ENCODE data around the gene PIP5K1C.

DNA sequence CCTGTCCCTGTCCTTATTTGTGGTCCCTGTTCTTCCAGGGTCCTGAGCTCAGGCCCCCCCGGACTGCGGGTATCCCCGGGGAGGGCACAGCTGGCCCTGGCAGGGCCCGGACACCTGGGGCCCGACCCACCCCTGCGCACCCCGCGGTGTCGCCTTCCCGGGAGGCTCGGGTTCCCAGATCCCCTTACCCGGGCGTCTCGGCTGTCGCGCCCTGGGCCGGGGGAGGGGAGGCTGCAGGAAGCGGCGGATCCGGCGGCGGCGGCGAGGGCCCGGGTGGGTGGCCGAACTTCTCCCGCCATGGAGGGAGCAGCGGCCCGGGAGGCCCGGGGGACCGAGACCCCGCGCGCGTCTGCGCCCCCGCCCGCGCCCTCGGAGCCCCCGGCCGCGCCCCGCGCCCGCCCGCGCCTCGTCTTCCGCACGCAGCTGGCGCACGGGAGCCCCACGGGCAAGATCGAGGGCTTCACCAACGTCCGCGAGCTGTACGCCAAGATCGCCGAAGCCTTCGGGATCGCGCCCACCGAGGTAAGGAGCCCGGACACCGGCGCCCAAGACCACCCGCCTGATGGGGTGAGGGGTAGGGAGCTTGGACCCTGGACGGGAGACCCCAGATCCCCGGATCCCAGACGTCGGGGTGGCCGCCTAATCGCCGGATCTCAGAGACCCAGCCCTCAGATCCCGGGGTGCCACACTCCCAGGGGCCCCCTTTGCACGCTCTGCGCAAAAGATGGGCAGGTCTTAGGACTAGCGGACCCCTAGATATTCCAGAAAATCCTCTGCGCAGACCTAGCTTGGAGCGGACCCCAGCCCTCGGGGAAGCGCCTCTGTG lies 114.8 kb downstream of the PIP5K1C start, which contains the start of gene GIPC3:
- no peak for TF ChIP-seq POLR2AphosphoS5 (IDR thresholded peaks at IDR 0.05; ENCODE audit: low read depth, low read length)
- no peak for TF ChIP-seq TAF1 (IDR thresholded peaks at IDR 0.05; ENCODE audit: borderline replicate concordance, insufficient read depth, low read length)
- TF ChIP-seq, protein P1, sequence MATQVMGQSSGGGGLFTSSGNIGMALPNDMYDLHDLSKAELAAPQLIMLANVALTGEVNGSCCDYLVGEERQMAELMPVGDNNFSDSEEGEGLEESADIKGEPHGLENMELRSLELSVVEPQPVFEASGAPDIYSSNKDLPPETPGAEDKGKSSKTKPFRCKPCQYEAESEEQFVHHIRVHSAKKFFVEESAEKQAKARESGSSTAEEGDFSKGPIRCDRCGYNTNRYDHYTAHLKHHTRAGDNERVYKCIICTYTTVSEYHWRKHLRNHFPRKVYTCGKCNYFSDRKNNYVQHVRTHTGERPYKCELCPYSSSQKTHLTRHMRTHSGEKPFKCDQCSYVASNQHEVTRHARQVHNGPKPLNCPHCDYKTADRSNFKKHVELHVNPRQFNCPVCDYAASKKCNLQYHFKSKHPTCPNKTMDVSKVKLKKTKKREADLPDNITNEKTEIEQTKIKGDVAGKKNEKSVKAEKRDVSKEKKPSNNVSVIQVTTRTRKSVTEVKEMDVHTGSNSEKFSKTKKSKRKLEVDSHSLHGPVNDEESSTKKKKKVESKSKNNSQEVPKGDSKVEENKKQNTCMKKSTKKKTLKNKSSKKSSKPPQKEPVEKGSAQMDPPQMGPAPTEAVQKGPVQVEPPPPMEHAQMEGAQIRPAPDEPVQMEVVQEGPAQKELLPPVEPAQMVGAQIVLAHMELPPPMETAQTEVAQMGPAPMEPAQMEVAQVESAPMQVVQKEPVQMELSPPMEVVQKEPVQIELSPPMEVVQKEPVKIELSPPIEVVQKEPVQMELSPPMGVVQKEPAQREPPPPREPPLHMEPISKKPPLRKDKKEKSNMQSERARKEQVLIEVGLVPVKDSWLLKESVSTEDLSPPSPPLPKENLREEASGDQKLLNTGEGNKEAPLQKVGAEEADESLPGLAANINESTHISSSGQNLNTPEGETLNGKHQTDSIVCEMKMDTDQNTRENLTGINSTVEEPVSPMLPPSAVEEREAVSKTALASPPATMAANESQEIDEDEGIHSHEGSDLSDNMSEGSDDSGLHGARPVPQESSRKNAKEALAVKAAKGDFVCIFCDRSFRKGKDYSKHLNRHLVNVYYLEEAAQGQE (IDR thresholded peaks at IDR 0.05; ENCODE audit: insufficient read depth in 1 of 2, low read depth in 2 of 2, low read length in 2 of 2): no peak

Data from PFSK-1 (cell line).